OCI-LY7 (cell line): ENCODE measurements around the gene TAF6.

Source experiments
- CTCF ChIP-seq: fragments of 200-600 bp; sonication (generic); conservative IDR thresholded peaks from 2 replicates; pipeline ENCODE4 v1.5.1; 2014; ENCODE audit warnings: mild to moderate bottlenecking, antibody characterized with exemption, low read length, moderate library complexity, mixed read lengths
- EZH2phosphoT487 ChIP-seq: fragments of 200-600 bp; sonication (generic); IDR thresholded peaks from 2 replicates; pipeline ENCODE4 v1.6.1; 2018; ENCODE audit warnings: low read depth, borderline replicate concordance, mild to moderate bottlenecking, mixed run types, antibody characterized with exemption, low read length, moderate library complexity, mixed read lengths

GRCh38 chr7:100153708-100154535 lies 34.8 kb upstream of the TAF6 start:
- TF ChIP-seq CTCF (no peak), EZH2phosphoT487 (no peak)
